Mononuclear cell (primary cell): ENCODE data around the gene TSR3. TPM values are rescaled to one million over a fixed set of nuclear protein-coding genes. Genes with fewer than 3 reads are reported as not detected.
"Not testable (repeated sequence)": the region's sequence is repeated elsewhere in the genome, so short reads cannot be mapped to it uniquely, and the experiment has no call there.

ENCODE experiments used
- H3K27me3 ChIP-seq: 2 replicates; pipeline ENCODE4 v1.6.0; 2011; ENCODE audit warnings: low read length, control low read depth; ENCODE audit not compliant: insufficient read depth
- H3K4me1 ChIP-seq: 2 replicates; pipeline ENCODE4 v1.5.1; 2011; ENCODE audit warnings: mild to moderate bottlenecking, low read length, control low read depth; ENCODE audit not compliant: insufficient read depth
- H3K4me3 ChIP-seq: 2 replicates; pipeline ENCODE4 v1.5.1; 2011; ENCODE audit warnings: mild to moderate bottlenecking, low read length, moderate library complexity
- H3K9me3 ChIP-seq: 2 replicates; pipeline ENCODE4 v1.5.1; 2011; ENCODE audit warnings: low read depth, mild to moderate bottlenecking, control low read depth, low read length
- total RNA-seq: library from RNA; depleted of rRNA; stranded (reverse); fragments of >200 nt; gene quantifications from one replicate; pipeline ENCODE4 v1.2.3, GENCODE V29; 2012

TSR3 gene
- total RNA-seq, 1 donor: 21.3 TPM

- no peak overlapping the region for H3K4me3 ChIP-seq
- H3K9me3 ChIP-seq: no peaks in the 10 kb centered on the region
- H3K27me3 ChIP-seq: peaks cover 30% of the 10 kb centered on the region
- H3K4me1 ChIP-seq: peaks cover 39% of the 10 kb centered on the region
Observed at GRCh38 chr16:1330260-1330914, 21.3 kb downstream of the TSR3 start.

GRCh38 chr16:1328961-1329360 is 22.7 kb downstream of the TSR3 start:
- H3K9me3 ChIP-seq, H3K4me3 ChIP-seq: not testable (repeated sequence)
- Histone ChIP-seq H3K4me1 (peaks cover 28% of the 10 kb centered on the region), H3K27me3 (peaks cover 19% of the 10 kb centered on the region)

GRCh38 chr16:1328136-1328535 is 23.5 kb downstream of the TSR3 start:
- H3K9me3 ChIP-seq, H3K4me3 ChIP-seq: not testable (repeated sequence)
- Histone ChIP-seq H3K4me1 (peaks cover 23% of the 10 kb centered on the region), H3K27me3 (peaks cover 16% of the 10 kb centered on the region)

GRCh38 chr16:1327619-1327947 is 24.1 kb downstream of the TSR3 start:
- Histone ChIP-seq H3K4me1 (peaks cover 17% of the 10 kb centered on the region), H3K27me3 (peaks cover 12% of the 10 kb centered on the region), H3K4me3 (no peak overlapping the region), H3K9me3 (no peaks in the 10 kb centered on the region)

- H3K4me1 ChIP-seq: peaks cover 12% of the 10 kb centered on the region
- no peaks in the 10 kb centered on the region for H3K9me3 ChIP-seq
- no peak overlapping the region for H3K4me3 ChIP-seq
- peaks cover 7% of the 10 kb centered on the region for H3K27me3 ChIP-seq
Observed at GRCh38 chr16:1326946-1327618, 24.6 kb downstream of the TSR3 start.

- peaks cover 5% of the 10 kb centered on the region for H3K4me1 ChIP-seq
- no peak overlapping the region for H3K4me3 ChIP-seq
- no peaks in the 10 kb centered on the region for H3K27me3 ChIP-seq
- H3K9me3 ChIP-seq: no peaks in the 10 kb centered on the region
Observed at GRCh38 chr16:1326391-1326790, 25.3 kb downstream of the TSR3 start.

- Histone ChIP-seq H3K9me3 (no peaks in the 10 kb centered on the region), H3K27me3 (no peaks in the 10 kb centered on the region), H3K4me3 (no peak overlapping the region), H3K4me1 (no peaks in the 10 kb centered on the region)
Observed at GRCh38 chr16:1325673-1326371, 25.9 kb downstream of the TSR3 start.

GRCh38 chr16:1325261-1325660 is 26.4 kb downstream of the TSR3 start:
- no peaks in the 10 kb centered on the region for H3K27me3 ChIP-seq
- no peaks in the 10 kb centered on the region for H3K4me1 ChIP-seq
- no peak overlapping the region for H3K4me3 ChIP-seq
- H3K9me3 ChIP-seq: no peaks in the 10 kb centered on the region

GRCh38 chr16:1324286-1324826 is 27.3 kb downstream of the TSR3 start:
- H3K4me3 ChIP-seq: no peak overlapping the region
- no peaks in the 10 kb centered on the region for H3K27me3 ChIP-seq
- no peaks in the 10 kb centered on the region for H3K4me1 ChIP-seq
- no peaks in the 10 kb centered on the region for H3K9me3 ChIP-seq

GRCh38 chr16:1323296-1324239 is 28.1 kb downstream of the TSR3 start:
- Histone ChIP-seq H3K4me1 (no peaks in the 10 kb centered on the region), H3K4me3 (no peak overlapping the region), H3K9me3 (no peaks in the 10 kb centered on the region), H3K27me3 (no peaks in the 10 kb centered on the region)

- Histone ChIP-seq H3K4me3 (no peak overlapping the region), H3K4me1 (no peaks in the 10 kb centered on the region), H3K9me3 (no peaks in the 10 kb centered on the region), H3K27me3 (no peaks in the 10 kb centered on the region)
Observed at GRCh38 chr16:1322407-1322806, 29.3 kb downstream of the TSR3 start.

- Histone ChIP-seq H3K27me3 (no peaks in the 10 kb centered on the region), H3K4me3 (no peak overlapping the region), H3K4me1 (no peaks in the 10 kb centered on the region), H3K9me3 (no peaks in the 10 kb centered on the region)
Observed at GRCh38 chr16:1320658-1321240, 30.9 kb downstream of the TSR3 start.

- Histone ChIP-seq H3K9me3 (no peaks in the 10 kb centered on the region), H3K4me1 (no peaks in the 10 kb centered on the region), H3K27me3 (no peaks in the 10 kb centered on the region), H3K4me3 (no peak overlapping the region)
Observed at GRCh38 chr16:1320097-1320496, 31.6 kb downstream of the TSR3 start.

- Histone ChIP-seq H3K4me3 (no peak overlapping the region), H3K27me3 (no peaks in the 10 kb centered on the region), H3K4me1 (peaks cover 8% of the 10 kb centered on the region), H3K9me3 (no peaks in the 10 kb centered on the region)
Observed at GRCh38 chr16:1319041-1319440, 32.6 kb downstream of the TSR3 start.
